ENCODE measurements around the gene LDLR.
"Not testable (repeated sequence)": the region's sequence is repeated elsewhere in the genome, so short reads cannot be mapped to it uniquely, and the experiment has no call there.

Gene LDLR

DNA sequence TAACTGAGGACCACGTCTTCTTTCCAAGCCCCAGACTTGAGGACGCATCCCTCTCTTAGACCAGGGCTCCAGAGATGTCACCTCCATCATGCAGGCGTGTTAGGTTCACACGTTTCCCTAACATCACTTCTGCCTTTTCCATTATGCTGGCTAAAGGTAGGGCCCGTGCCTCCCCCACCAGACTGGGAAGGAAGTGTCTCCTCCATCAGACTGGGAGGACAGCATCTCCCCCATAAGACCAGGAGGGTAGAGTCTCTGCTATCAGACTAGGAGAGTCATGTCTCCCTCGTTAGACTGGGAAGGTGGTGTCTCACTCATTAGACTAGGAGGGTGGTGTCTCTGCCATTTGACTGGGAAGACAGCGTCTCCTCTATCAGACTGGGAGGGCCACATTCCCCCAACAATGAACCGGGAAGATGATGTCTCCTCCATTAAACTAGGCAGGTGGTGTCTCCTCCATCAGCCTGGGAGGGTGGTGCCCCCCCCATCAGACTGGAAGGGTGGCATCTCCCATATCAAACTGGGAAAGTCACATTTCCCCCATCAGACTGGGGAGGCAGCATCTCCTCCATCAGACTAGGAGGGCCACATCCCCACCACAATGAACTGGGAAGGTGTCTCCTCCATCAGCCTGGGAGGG lies 84.4 kb downstream of the LDLR start:
- Histone ChIP-seq H3K36me3 (ENCODE audit: control insufficient read depth in 2 of 2, insufficient read depth in 2 of 2, low read length in 2 of 2) (peaks cover 70 to 75% of the 10 kb centered on the region in 2 donors), H3K27me3 (ENCODE audit: control insufficient read depth in 1 of 2, insufficient read depth in 2 of 2, low read length in 2 of 2) (no peaks in the 10 kb centered on the region), H3K9me3 (ENCODE audit: control insufficient read depth in 2 of 2, low read length in 2 of 2) (no peaks in the 10 kb centered on the region), H3K27ac (ENCODE audit: low read length) (peak overlapping the region; percentile 49), H3K4me1 (ENCODE audit: control insufficient read depth, insufficient read depth, low read length) (peaks cover 19% of the 10 kb centered on the region), H3K4me3 (ENCODE audit: low read length in 2 of 2) (no peak overlapping the region), H3K9ac (ENCODE audit: low read length in 2 of 2) (no peak overlapping the region)

DNA sequence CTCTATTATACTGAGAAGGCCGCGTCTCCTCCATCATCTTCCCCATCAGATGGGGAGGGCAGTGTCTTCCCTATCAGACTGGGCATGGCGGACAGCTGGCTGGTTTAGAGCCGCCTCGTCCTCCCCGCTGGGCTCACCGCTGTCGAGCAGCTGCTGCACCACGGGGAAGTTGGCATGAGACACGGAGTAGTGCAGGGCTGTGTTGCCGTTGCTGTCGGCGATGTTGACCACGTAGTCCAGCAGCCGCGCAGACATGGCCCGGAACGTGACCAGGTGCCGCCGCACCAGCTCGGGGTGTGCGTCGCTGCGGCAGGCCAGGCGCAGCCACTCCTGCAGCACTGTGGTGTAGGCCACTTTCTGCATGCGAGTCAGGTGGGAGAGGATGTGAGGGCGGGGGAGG lies 85.1 kb downstream of the LDLR start:
- Histone ChIP-seq H3K27ac (ENCODE audit: low read length) (peak overlapping the region; percentile 37), H3K9ac (ENCODE audit: low read length in 2 of 2) (no peak overlapping the region), H3K27me3 (ENCODE audit: control insufficient read depth in 1 of 2, insufficient read depth in 2 of 2, low read length in 2 of 2) (no peaks in the 10 kb centered on the region), H3K4me3 (ENCODE audit: low read length in 2 of 2) (no peak overlapping the region), H3K9me3 (ENCODE audit: control insufficient read depth in 2 of 2, low read length in 2 of 2) (no peaks in the 10 kb centered on the region), H3K36me3 (ENCODE audit: control insufficient read depth in 2 of 2, insufficient read depth in 2 of 2, low read length in 2 of 2) (peaks cover 66 to 71% of the 10 kb centered on the region in 2 donors), H3K4me1 (ENCODE audit: control insufficient read depth, insufficient read depth, low read length) (peaks cover 22% of the 10 kb centered on the region)

DNA sequence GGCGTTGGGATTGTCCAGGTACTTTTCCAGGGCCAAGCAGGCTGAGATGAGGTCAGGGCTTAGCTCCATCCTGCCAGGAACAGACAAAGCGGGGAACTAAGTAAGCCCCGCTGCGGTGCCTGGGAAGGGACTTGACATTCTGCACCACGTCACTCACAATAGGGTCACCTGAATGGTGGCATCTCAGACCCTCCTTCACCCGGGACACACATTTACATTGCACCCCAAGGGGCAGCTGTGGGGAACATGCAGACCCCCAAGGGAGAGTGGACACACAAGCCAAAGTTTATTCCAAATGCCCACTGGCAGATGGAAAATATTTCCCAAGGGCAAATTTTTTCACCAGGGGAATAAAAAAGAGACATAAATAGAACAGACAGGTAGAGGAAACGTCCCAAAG lies 86.7 kb downstream of the LDLR start:
- Histone ChIP-seq H3K36me3 (ENCODE audit: control insufficient read depth in 2 of 2, insufficient read depth in 2 of 2, low read length in 2 of 2) (peaks cover 56 to 60% of the 10 kb centered on the region in 2 donors), H3K4me3 (ENCODE audit: low read length in 2 of 2) (no peak overlapping the region), H3K27ac (ENCODE audit: low read length) (no peak overlapping the region), H3K4me1 (ENCODE audit: control insufficient read depth, insufficient read depth, low read length) (peaks cover 27% of the 10 kb centered on the region), H3K9me3 (ENCODE audit: control insufficient read depth in 2 of 2, low read length in 2 of 2) (no peaks in the 10 kb centered on the region), H3K27me3 (ENCODE audit: control insufficient read depth in 1 of 2, insufficient read depth in 2 of 2, low read length in 2 of 2) (no peaks in the 10 kb centered on the region), H3K9ac (ENCODE audit: low read length in 2 of 2) (no peak overlapping the region)

DNA sequence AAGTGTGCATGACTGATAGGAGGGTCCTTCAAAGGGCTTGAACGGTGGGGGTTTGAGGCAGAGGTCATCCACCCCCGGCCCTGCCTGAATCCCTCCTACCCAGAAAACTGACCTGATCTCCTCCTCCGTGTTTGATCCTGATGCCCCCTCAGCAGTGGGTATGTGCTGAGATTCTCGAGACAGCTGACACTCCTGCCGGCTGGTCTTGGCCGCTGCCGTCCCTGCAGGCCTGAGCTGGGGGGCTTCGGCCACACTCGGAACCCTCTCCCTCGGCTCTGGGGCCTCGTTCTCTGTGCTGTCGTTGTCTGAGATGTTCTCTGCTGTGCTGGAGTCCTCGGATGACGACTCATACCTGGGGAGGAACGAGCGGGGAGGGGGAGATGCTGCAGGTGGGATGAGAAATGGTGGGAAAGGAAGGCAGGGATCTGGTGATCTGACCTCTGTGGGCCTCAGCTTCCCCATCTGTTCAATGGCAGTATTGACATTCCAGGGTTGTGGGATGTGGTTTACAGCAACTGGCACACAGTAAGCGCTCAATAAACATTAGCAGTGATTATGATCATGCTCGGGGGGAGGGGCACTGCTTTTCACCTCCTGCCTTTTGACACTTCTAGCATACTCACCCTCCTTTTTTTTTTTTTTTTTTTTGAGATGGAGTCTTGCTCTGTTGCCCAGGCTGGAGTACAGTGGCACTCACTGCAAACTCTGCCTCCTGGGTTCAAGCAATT lies 87.4 kb downstream of the LDLR start:
- H3K27me3 ChIP-seq (ENCODE audit: control insufficient read depth in 1 of 2, insufficient read depth in 2 of 2, low read length in 2 of 2), result no peaks in the 10 kb centered on the region
- H3K27ac ChIP-seq (ENCODE audit: low read length), result no peak overlapping the region
- peaks cover 28% of the 10 kb centered on the region for H3K4me1 ChIP-seq (ENCODE audit: control insufficient read depth, insufficient read depth, low read length)
- no peak overlapping the region for H3K4me3 ChIP-seq (ENCODE audit: low read length in 2 of 2)
- no peak overlapping the region for H3K9ac ChIP-seq (ENCODE audit: low read length in 2 of 2)
- H3K36me3 ChIP-seq (ENCODE audit: control insufficient read depth in 2 of 2, insufficient read depth in 2 of 2, low read length in 2 of 2), result peaks cover 55 to 60% of the 10 kb centered on the region in 2 donors
- H3K9me3 ChIP-seq (ENCODE audit: control insufficient read depth in 2 of 2, low read length in 2 of 2), result no peaks in the 10 kb centered on the region

DNA sequence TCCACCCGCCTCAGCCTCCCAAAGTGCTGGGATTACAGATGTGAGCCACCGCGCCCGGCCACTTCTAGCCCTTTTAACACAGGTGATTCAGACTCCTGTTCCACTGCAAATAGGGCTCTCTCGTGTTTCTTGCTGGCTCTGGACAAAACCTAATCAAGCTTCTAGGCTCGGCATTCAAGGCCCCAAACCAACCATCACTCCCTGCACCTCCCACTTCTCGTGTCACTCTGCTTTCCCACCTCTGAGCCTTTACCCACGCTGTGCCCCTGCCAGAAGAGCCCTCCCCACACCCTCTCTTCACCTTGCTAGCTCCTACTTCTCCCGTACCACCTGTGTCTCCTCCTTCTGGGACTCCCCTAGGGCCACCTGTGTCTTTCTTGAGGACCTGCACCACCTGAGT lies 88.3 kb downstream of the LDLR start:
- peaks cover 25% of the 10 kb centered on the region for H3K4me1 ChIP-seq (ENCODE audit: control insufficient read depth, insufficient read depth, low read length)
- H3K27ac ChIP-seq (ENCODE audit: low read length), result peak overlapping the region; percentile 49
- no peak overlapping the region for H3K4me3 ChIP-seq (ENCODE audit: low read length in 2 of 2)
- H3K9me3 ChIP-seq (ENCODE audit: control insufficient read depth in 2 of 2, low read length in 2 of 2), result no peaks in the 10 kb centered on the region
- H3K9ac ChIP-seq (ENCODE audit: low read length in 2 of 2), result no peak overlapping the region
- H3K36me3 ChIP-seq (ENCODE audit: control insufficient read depth in 2 of 2, insufficient read depth in 2 of 2, low read length in 2 of 2), result peaks cover 50 to 54% of the 10 kb centered on the region in 2 donors
- H3K27me3 ChIP-seq (ENCODE audit: control insufficient read depth in 1 of 2, insufficient read depth in 2 of 2, low read length in 2 of 2), result no peaks in the 10 kb centered on the region

DNA sequence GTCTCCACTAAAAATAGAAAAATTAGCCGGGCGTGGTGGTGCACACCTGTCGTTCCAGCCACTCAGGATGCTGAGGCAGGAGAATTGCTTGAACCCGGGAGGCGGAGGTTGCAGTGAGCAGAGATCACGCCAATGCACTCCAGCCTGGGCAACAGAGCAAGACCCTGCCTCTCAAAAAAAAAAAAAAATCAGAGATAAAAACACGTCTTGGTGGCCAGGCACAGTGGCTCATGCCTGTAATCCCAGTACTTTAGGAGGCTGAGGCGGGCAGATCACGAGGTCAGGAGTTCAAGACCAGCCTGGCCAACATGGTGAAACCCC lies 89.8 kb downstream of the LDLR start:
- not testable (repeated sequence) for H3K27ac ChIP-seq (ENCODE audit: low read length)
- peaks cover 41 to 44% of the 10 kb centered on the region in 2 donors for H3K36me3 ChIP-seq (ENCODE audit: control insufficient read depth in 2 of 2, insufficient read depth in 2 of 2, low read length in 2 of 2)
- peaks cover 28% of the 10 kb centered on the region for H3K4me1 ChIP-seq (ENCODE audit: control insufficient read depth, insufficient read depth, low read length)

DNA sequence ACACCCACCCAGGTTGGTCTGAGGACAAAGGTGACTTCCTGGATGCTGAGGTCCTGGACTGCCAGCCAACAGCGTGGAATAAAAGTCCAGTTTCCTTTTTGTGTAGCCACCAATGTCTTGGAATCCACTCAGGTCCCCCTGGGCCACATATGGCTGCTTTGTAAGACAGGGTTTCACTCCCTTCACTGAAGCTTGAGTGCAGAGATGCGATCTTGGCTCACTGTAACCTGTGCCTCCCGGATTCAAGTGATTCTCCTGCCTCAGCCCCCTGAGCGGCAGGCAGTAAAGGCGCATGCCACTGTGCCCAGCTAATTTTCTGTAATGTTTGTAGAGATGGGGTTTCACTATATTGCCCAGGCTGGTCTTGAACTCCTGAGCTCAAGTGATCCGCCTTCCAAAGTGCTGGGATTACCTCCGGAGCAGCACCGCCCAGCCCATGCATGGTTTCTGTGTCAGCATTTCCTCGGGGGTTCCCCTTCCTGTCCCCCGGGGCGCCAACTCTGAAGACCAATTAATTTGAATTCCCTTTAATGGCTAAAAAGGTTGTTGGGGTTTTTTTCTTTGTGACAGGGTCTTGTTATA lies 90.5 kb downstream of the LDLR start:
- peak overlapping the region; percentile 2 to 13 for H3K9ac ChIP-seq (ENCODE audit: low read length in 2 of 2)

More for the DNA sequence above, 89.8 kb downstream of the LDLR start:
- H3K27me3 ChIP-seq (ENCODE audit: control insufficient read depth in 1 of 2, insufficient read depth in 2 of 2, low read length in 2 of 2); H3K9me3 ChIP-seq (ENCODE audit: control insufficient read depth in 2 of 2, low read length in 2 of 2); H3K9ac ChIP-seq (ENCODE audit: low read length in 2 of 2); H3K4me3 ChIP-seq (ENCODE audit: low read length in 2 of 2): not testable (repeated sequence)

DNA sequence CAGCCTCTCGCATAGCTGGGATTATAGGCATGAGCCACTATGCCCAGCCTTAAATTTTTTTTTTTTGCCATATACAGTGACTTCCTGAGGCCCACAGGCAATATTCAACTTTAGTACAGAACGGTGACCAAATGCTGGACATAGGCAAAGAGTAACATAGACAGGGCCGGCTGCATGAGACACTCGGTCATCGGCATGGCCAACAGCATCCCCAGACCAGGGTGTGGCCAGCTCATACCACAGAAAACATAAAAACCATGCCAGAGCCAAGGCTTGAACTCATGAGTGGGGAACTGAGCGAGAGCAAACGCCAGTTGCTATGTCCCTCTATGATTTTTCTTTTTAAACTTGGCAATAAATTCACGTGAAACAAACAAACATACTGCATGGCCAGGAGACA lies 91.1 kb downstream of the LDLR start:
- H3K4me1 ChIP-seq (ENCODE audit: control insufficient read depth, insufficient read depth, low read length), result peaks cover 39% of the 10 kb centered on the region
- peak overlapping the region in 1 of 2 donors; percentile 29 for H3K4me3 ChIP-seq (ENCODE audit: low read length in 2 of 2)
- peaks cover 36% of the 10 kb centered on the region in 2 donors for H3K36me3 ChIP-seq (ENCODE audit: control insufficient read depth in 2 of 2, insufficient read depth in 2 of 2, low read length in 2 of 2)
- H3K27ac ChIP-seq (ENCODE audit: low read length), result peak overlapping the region; percentile 58
- H3K9ac ChIP-seq (ENCODE audit: low read length in 2 of 2), result peak overlapping the region; percentile 2 to 21
- peaks cover 0 to 2% of the 10 kb centered on the region in 2 donors for H3K9me3 ChIP-seq (ENCODE audit: control insufficient read depth in 2 of 2, low read length in 2 of 2)
- H3K27me3 ChIP-seq (ENCODE audit: control insufficient read depth in 1 of 2, insufficient read depth in 2 of 2, low read length in 2 of 2), result no peaks in the 10 kb centered on the region

More for the DNA sequence above, 90.5 kb downstream of the LDLR start:
- peaks cover 36 to 37% of the 10 kb centered on the region in 2 donors for H3K36me3 ChIP-seq (ENCODE audit: control insufficient read depth in 2 of 2, insufficient read depth in 2 of 2, low read length in 2 of 2)
- H3K27ac ChIP-seq (ENCODE audit: low read length), result peak overlapping the region; percentile 58
- H3K4me1 ChIP-seq (ENCODE audit: control insufficient read depth, insufficient read depth, low read length), result peaks cover 34% of the 10 kb centered on the region
- H3K9me3 ChIP-seq (ENCODE audit: control insufficient read depth in 2 of 2, low read length in 2 of 2), result peaks cover 0 to 2% of the 10 kb centered on the region in 2 donors
- peak overlapping the region in 1 of 2 donors; percentile 3 for H3K4me3 ChIP-seq (ENCODE audit: low read length in 2 of 2)
- no peaks in the 10 kb centered on the region for H3K27me3 ChIP-seq (ENCODE audit: control insufficient read depth in 1 of 2, insufficient read depth in 2 of 2, low read length in 2 of 2)

DNA sequence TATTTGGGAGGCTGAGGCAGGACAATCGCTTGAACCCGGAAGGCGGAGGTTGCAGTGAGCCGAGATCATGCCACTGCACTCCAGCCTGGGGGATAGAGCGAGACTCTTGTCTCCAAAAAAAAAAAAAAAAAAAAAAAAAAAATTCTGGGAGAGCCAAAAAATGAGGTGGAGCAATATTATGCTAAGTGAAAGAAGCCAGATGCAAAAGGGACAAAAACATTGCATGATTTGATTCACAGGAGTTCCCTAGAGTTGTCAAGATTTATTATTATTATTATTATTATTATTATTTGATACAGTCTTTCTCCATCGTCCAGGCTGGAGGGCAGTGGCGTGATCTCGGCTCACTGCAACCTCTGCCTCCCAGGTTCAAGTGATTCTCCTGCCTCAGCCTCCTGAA lies 91.7 kb downstream of the LDLR start:
- not testable (repeated sequence) for H3K27me3 ChIP-seq (ENCODE audit: control insufficient read depth in 1 of 2, insufficient read depth in 2 of 2, low read length in 2 of 2)
- H3K27ac ChIP-seq (ENCODE audit: low read length), result peak overlapping the region; percentile 58
- peaks cover 35 to 36% of the 10 kb centered on the region in 2 donors for H3K36me3 ChIP-seq (ENCODE audit: control insufficient read depth in 2 of 2, insufficient read depth in 2 of 2, low read length in 2 of 2)

DNA sequence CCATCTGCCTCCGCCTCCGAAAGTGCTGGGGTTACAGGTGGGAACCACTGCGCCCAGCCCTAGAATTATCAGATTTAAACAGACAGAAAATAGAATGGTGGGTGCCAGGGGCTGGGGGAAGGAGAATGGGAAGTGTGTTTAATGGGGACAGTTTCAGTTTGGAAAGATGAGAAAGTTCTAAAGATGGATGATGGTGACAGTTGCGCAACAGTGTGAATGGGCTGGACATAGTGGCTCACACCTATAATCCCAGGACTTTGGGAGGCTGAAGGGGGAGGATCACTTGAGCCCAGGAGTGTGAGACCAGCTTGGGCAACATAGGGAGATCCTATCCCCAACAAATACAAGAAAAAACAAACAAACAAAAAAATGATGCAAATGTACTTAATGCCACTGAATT lies 92.2 kb downstream of the LDLR start:
- Histone ChIP-seq H3K27ac (ENCODE audit: low read length) (peak overlapping the region; percentile 24), H3K27me3 (ENCODE audit: control insufficient read depth in 1 of 2, insufficient read depth in 2 of 2, low read length in 2 of 2) (no peaks in the 10 kb centered on the region), H3K36me3 (ENCODE audit: control insufficient read depth in 2 of 2, insufficient read depth in 2 of 2, low read length in 2 of 2) (peaks cover 30 to 31% of the 10 kb centered on the region in 2 donors), H3K9me3 (ENCODE audit: control insufficient read depth in 2 of 2, low read length in 2 of 2) (peaks cover 0 to 2% of the 10 kb centered on the region in 2 donors), H3K4me1 (ENCODE audit: control insufficient read depth, insufficient read depth, low read length) (peaks cover 45% of the 10 kb centered on the region), H3K9ac (ENCODE audit: low read length in 2 of 2) (no peak overlapping the region), H3K4me3 (ENCODE audit: low read length in 2 of 2) (no peak overlapping the region)

More for the DNA sequence above, 91.7 kb downstream of the LDLR start:
- H3K9me3 ChIP-seq (ENCODE audit: control insufficient read depth in 2 of 2, low read length in 2 of 2); H3K4me3 ChIP-seq (ENCODE audit: low read length in 2 of 2); H3K9ac ChIP-seq (ENCODE audit: low read length in 2 of 2): not testable (repeated sequence)
- H3K4me1 ChIP-seq (ENCODE audit: control insufficient read depth, insufficient read depth, low read length), result peaks cover 45% of the 10 kb centered on the region
